Panc1 (cell line): ENCODE data around the gene VPS37B. TPM values are rescaled to one million over a fixed set of nuclear protein-coding genes. Genes with fewer than 3 reads are reported as not detected.

ENCODE experiments used
- total RNA-seq: library from RNA; stranded (reverse); gene quantifications from one replicate; pipeline ENCODE4 v1.2.1, GENCODE V29; 2021; ENCODE audit not compliant: unreplicated experiment

The VPS37B gene
- total RNA-seq, 1 experiment from 2014 or later: 76.7 TPM

Other genes with a start within 250 kb of the VPS37B start
- gene HCAR2, start 192.8 kb downstream of the VPS37B start, total RNA-seq: not detected
- not detected for gene HCAR3, start 179.3 kb downstream of the VPS37B start, total RNA-seq
- gene HCAR1, start 165.3 kb downstream of the VPS37B start, total RNA-seq: 0.31 TPM
- 68.7 TPM for gene DENR, start 143.3 kb downstream of the VPS37B start, total RNA-seq
- gene CCDC62, start 121.6 kb downstream of the VPS37B start, total RNA-seq: 0.44 TPM
- 36.7 TPM for gene HIP1R, start 60.7 kb downstream of the VPS37B start, total RNA-seq
- gene ABCB9, start 70.3 kb upstream of the VPS37B start, total RNA-seq: 32.7 TPM
- gene OGFOD2, start 79.1 kb upstream of the VPS37B start, total RNA-seq: 32.0 TPM
- gene ARL6IP4, start 84.6 kb upstream of the VPS37B start, total RNA-seq: 184 TPM